ENCODE data around the gene GAPDHS. TPM values are rescaled to one million over a fixed set of nuclear protein-coding genes. Genes with fewer than 3 reads are reported as not detected.

Gene GAPDHS
- total RNA-seq, 2 donors from 2014 or later = not detected

GRCh38 chr19:35507561-35507960 is 25.7 kb upstream of the GAPDHS start:
- no peaks in the 10 kb centered on the region for H3K36me3 ChIP-seq
- no peak overlapping the region for H3K27ac ChIP-seq
- H3K4me3 ChIP-seq = no peak overlapping the region
- no peaks in the 10 kb centered on the region for H3K9me3 ChIP-seq
- H3K27me3 ChIP-seq = peaks cover 0 to 3% of the 10 kb centered on the region in 2 donors
- TF ChIP-seq CTCF (IDR thresholded peaks at IDR 0.05) = no peak
- peaks cover 0 to 16% of the 10 kb centered on the region in 2 donors for H3K4me1 ChIP-seq
- DNase-seq (ENCODE audit: low spot score) = no peak

- no peak for DNase-seq (ENCODE audit: low spot score)
- Histone ChIP-seq H3K9me3 (no peaks in the 10 kb centered on the region), H3K27ac (no peak overlapping the region), H3K36me3 (no peaks in the 10 kb centered on the region), H3K27me3 (peaks cover 0 to 3% of the 10 kb centered on the region in 2 donors), H3K4me3 (no peak overlapping the region), H3K4me1 (peaks cover 0 to 16% of the 10 kb centered on the region in 2 donors)
- TF ChIP-seq CTCF (IDR thresholded peaks at IDR 0.05) = no peak
Measured at GRCh38 chr19:35508129-35508528, 25.1 kb upstream of the GAPDHS start.

- no peak for DNase-seq (ENCODE audit: low spot score)
- no peak for TF ChIP-seq CTCF (IDR thresholded peaks at IDR 0.05)
- Histone ChIP-seq H3K4me1 (peaks cover 0 to 16% of the 10 kb centered on the region in 2 donors), H3K27ac (no peak overlapping the region), H3K36me3 (no peaks in the 10 kb centered on the region), H3K9me3 (no peaks in the 10 kb centered on the region), H3K27me3 (peaks cover 0 to 3% of the 10 kb centered on the region in 2 donors), H3K4me3 (peak overlapping the region in 1 of 2 donors; percentile 46)
Measured at GRCh38 chr19:35509018-35509652, 24.1 kb upstream of the GAPDHS start.

GRCh38 chr19:35509861-35510625 is 23.2 kb upstream of the GAPDHS start:
- peak overlapping the region; percentile 38 to 46 for H3K4me3 ChIP-seq
- peak; percentile 77 to 96 for TF ChIP-seq CTCF (IDR thresholded peaks at IDR 0.05)
- DNase-seq (ENCODE audit: low spot score) = peak; percentile 73
- H3K27ac ChIP-seq = peak overlapping the region; percentile 11 to 26
- H3K9me3 ChIP-seq = no peaks in the 10 kb centered on the region
- peaks cover 0 to 3% of the 10 kb centered on the region in 2 donors for H3K27me3 ChIP-seq
- H3K4me1 ChIP-seq = peaks cover 0 to 16% of the 10 kb centered on the region in 2 donors
- H3K36me3 ChIP-seq = no peaks in the 10 kb centered on the region

GRCh38 chr19:35510626-35510964 is 22.7 kb upstream of the GAPDHS start:
- H3K27ac ChIP-seq = no peak overlapping the region
- peaks cover 0 to 3% of the 10 kb centered on the region in 2 donors for H3K27me3 ChIP-seq
- peaks cover 0 to 16% of the 10 kb centered on the region in 2 donors for H3K4me1 ChIP-seq
- DNase-seq (ENCODE audit: low spot score) = no peak
- H3K4me3 ChIP-seq = no peak overlapping the region
- no peaks in the 10 kb centered on the region for H3K9me3 ChIP-seq
- TF ChIP-seq CTCF (IDR thresholded peaks at IDR 0.05) = peak in 1 of 2 donors; percentile 9
- no peaks in the 10 kb centered on the region for H3K36me3 ChIP-seq
